Fibroblast of pulmonary artery (primary cell): ENCODE results near the gene PRSS12.

ENCODE experiments used
- DNase-seq: peaks from one replicate; pipeline ENCODE4 v3.0.0-alpha.2; 2010; ENCODE audit warnings: low read depth
- H3K4me3 ChIP-seq: replicated peaks from 2 replicates; pipeline ENCODE4 v1.5.1; 2011; ENCODE audit warnings: low read depth, mild to moderate bottlenecking, control low read depth, low read length, moderate library complexity
- CTCF ChIP-seq: IDR thresholded peaks from 2 replicates; pipeline ENCODE4 v1.5.1; 2011; ENCODE audit warnings: mild to moderate bottlenecking, control low read depth, low read length, inconsistent platforms; ENCODE audit errors: missing control alignments

The PRSS12 gene

GRCh38 chr4:118356111-118356510 lies 3.3 kb upstream of the PRSS12 start:
- no peak for TF ChIP-seq CTCF
- DNase-seq: no peak
- no peak overlapping the region for H3K4me3 ChIP-seq

- no peak overlapping the region for H3K4me3 ChIP-seq
- no peak for DNase-seq
- no peak for TF ChIP-seq CTCF
Observed at GRCh38 chr4:118354913-118355312, 2.1 kb upstream of the PRSS12 start.

DNA sequence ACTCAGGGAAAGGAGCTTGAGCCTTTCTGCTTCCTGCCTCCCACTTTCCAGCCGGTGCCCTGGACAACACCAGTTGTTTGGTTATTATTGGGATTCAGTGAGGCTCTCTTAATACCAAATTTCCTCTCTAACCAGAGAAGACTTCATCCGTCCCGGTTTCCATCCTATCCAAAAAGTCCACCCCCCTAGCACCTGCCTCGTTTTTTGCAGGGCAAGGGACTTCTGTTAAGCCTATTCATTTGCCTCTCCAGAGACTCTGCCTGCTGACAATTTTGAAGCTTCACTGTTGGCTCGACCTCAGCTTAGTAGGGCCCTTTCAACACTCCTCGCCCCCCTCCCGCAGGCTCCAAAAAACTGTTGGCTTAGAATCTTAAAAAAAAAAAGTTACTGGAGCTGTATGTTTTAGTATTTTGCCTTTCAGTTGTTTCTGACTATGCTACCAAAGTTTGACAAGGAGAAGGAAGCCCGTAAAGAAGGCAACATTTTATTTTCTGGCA lies 779 bp upstream of the PRSS12 start:
- TF ChIP-seq CTCF: no peak
- no peak for DNase-seq
- H3K4me3 ChIP-seq: peak overlapping the region; percentile 42

DNA sequence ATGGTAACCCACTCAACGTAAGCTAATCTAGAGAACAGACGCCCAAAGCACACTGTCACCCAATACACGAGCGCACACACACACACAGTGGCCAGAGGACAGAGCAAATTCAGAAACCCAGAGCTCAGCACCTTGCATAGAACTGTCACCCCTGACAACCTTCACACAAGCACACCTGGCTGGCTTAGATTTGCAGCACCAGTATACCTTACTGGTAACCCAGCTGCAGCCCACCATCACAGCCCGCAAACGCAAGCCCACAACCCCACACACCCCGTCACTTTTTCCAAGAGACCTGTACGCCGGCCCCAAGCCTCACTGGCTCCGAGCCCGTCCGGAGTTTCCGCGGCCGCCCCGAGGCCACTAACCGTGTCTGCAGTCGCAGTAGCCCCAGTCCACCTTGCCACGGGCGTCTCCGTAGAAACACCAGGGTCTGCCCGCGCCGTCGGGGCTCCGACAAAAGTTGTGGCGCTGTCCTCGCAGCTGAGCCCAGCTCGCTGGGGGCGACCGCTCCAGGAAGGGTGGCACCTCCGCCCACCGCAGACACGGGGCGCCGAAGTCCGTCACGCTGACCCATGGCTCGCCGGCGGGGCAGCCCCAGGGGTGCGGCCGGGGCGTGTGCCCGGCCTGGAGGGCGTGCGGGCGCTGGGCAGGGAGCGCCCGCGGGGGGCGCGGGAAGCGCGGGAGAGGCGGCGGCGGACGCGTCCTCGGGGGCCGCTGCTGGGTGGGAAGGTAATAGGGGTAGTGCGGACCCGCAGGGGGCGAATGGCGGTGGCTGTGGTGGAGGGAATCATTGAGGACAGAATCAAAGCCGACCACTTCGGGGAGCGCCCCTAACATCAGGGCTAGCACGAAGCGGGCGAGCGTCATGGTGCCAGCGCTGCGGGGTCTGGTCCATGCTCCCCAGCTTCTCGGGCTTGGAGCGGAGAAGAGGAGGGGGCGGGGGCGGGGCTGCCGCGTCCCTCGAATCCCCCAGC lies 664 bp downstream of the PRSS12 start:
- TF ChIP-seq CTCF: no peak
- DNase-seq: peak; percentile 13
- peak overlapping the region; percentile 42 for H3K4me3 ChIP-seq

DNA sequence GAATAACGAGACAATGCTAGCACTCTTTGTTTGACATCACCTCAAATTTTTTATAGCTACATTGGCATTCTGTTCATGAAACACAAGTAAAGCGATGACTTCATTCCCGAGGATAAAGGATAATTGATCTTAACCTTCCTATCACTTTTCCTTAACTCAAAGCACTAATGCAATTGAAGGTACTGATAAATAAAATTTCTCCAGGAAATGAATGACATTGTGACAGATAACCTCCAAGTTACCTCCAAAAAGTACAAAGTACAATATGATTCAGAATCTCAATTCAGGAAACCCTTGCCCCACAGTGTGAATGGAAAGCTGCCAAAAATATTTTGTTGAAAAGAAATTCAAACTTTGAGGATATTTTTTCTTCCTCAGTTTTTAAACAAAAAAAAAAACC lies 1.8 kb downstream of the PRSS12 start:
- H3K4me3 ChIP-seq: no peak overlapping the region
- no peak for DNase-seq
- TF ChIP-seq CTCF: no peak

DNA sequence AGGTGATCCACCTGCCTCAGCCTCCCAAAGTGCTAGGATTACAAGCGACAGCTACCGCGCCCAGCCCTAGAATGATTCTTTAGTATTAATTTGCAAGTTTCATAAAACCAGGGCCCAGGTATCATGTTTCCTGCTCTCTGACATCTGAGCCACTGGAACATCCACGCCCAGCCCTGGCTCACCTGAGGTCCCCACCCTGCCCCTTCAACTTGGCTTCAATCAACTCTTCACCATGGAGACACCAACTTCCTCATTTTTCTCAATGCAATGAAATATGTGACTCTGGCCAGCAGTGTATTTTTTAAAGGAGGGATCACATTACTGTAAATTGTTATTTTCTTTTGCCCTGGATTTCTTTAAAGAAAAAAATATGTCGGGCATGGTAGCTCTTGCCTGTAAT lies 3.9 kb downstream of the PRSS12 start:
- no peak for DNase-seq
- TF ChIP-seq CTCF: no peak
- H3K4me3 ChIP-seq: no peak overlapping the region
